PC-3 (cell line): Measurements from ENCODE around the gene FTL. TPM values are rescaled to one million over a fixed set of nuclear protein-coding genes. Genes with fewer than 3 reads are reported as not detected.
A peak's percentile ranks its signal among the peaks of the same experiment; 100 is the strongest.

ENCODE experiments used
- ATAC-seq: fragments of 200-7000 bp; cut with Tn5 transposase; 2 replicates; pipeline ENCODE4 v1.9.1; 2020; ENCODE audit warnings: mild to moderate bottlenecking, moderate library complexity
- BruUV-seq: library from RNA; stranded (reverse); fragments of 400-500 nt; replicated peaks from 2 replicates; lab custom pipeline; 2021; lab: Mats Ljungman, UMichigan
- CTCF ChIA-PET: fragments of 300-600 bp; sonication (Branson Sonifier 250); formaldehyde crosslinking; loops from one replicate; lab custom pipeline; 2022; ENCODE audit warnings: antibody characterized with exemption; lab: Charles Lee
- POLR2A ChIA-PET: fragments of 300-600 bp; sonication (Branson Sonifier 250); formaldehyde crosslinking; loops from one replicate; lab custom pipeline; 2022; ENCODE audit warnings: antibody characterized with exemption; ENCODE audit not compliant: unreplicated experiment; lab: Charles Lee
- DNase-seq: peaks from one replicate; pipeline ENCODE4 v3.0.0-alpha.2; 2015
- H2AFZ ChIP-seq: fragments of 300-600 bp; sonication (generic); 2 replicates; pipeline ENCODE4 v1.6.0; 2016; ENCODE audit warnings: antibody characterized with exemption, low read length
- H3F3A ChIP-seq: fragments of 300-600 bp; sonication (generic); one replicate; pipeline ENCODE4 v1.6.0; 2017; ENCODE audit warnings: antibody characterized with exemption, low read length, control low read depth, mild to moderate bottlenecking; ENCODE audit not compliant: unreplicated experiment
- H3K27ac ChIP-seq: fragments of 300-600 bp; sonication (generic); 2 replicates; pipeline ENCODE4 v1.5.1; 2016; ENCODE audit warnings: mild to moderate bottlenecking, low read length
- H3K27me3 ChIP-seq: fragments of 300-600 bp; sonication (generic); 2 replicates; pipeline ENCODE4 v1.6.1; 2016; ENCODE audit warnings: low read length, mixed read lengths
- H3K36me3 ChIP-seq: fragments of 300-600 bp; sonication (generic); 2 replicates; pipeline ENCODE4 v1.6.1; 2016; ENCODE audit warnings: low read depth, mixed run types, low read length, mixed read lengths
- H3K4me1 ChIP-seq: fragments of 300-600 bp; sonication (generic); 2 replicates; pipeline ENCODE4 v1.5.1; 2016; ENCODE audit warnings: low read length; ENCODE audit not compliant: insufficient read depth
- H3K4me2 ChIP-seq: fragments of 300-600 bp; sonication (generic); 2 replicates; pipeline ENCODE4 v1.6.0; 2016; ENCODE audit warnings: low read length
- H3K4me3 ChIP-seq: fragments of 300-600 bp; sonication (generic); 2 replicates; pipeline ENCODE4 v1.5.1; 2016; ENCODE audit warnings: mild to moderate bottlenecking, low read length, mixed read lengths
- H3K79me2 ChIP-seq: fragments of 300-600 bp; sonication (generic); 2 replicates; pipeline ENCODE4 v1.6.1; 2017; ENCODE audit warnings: low read length, mixed read lengths
- H3K9ac ChIP-seq: fragments of 300-600 bp; sonication (generic); 2 replicates; pipeline ENCODE4 v1.6.0; 2016; ENCODE audit warnings: mild to moderate bottlenecking, low read length
- H3K9me2 ChIP-seq: fragments of 300-600 bp; sonication (generic); replicated peaks from 2 replicates; pipeline ENCODE4 v1.6.1; 2016; ENCODE audit warnings: mixed run types, low read length, mixed read lengths
- H3K9me3 ChIP-seq: fragments of 300-600 bp; sonication (generic); 2 replicates; pipeline ENCODE4 v1.6.1; 2016; ENCODE audit warnings: low read length, mixed read lengths
- H4K20me1 ChIP-seq: fragments of 300-600 bp; sonication (generic); 2 replicates; pipeline ENCODE4 v1.6.1; 2016; ENCODE audit warnings: low read length, mixed read lengths
- EZH2 ChIP-seq: fragments of 300-600 bp; sonication (generic); IDR thresholded peaks from one replicate; pipeline ENCODE4 v1.6.1; 2017; ENCODE audit warnings: antibody characterized with exemption, mild to moderate bottlenecking, low read length; ENCODE audit not compliant: unreplicated experiment
- EZH2phosphoT487 ChIP-seq: fragments of 300-600 bp; sonication (generic); IDR thresholded peaks from 2 replicates; pipeline ENCODE4 v1.6.1; 2018; ENCODE audit warnings: mild to moderate bottlenecking, antibody characterized with exemption, low read length, borderline replicate concordance
- intact Hi-C: fragments of 100-400 bp; cut with micrococcal nuclease; formaldehyde crosslinking; loops from 2 replicates; pipeline ENCODE4 v1.9.0; 2023
- total RNA-seq: library from RNA; depleted of rRNA; stranded (reverse); fragments of >200 nt; gene quantifications from 2 replicates; pipeline ENCODE4 v1.2.3, GENCODE V29; 2014
- TF ChIP-seq, protein P1 (sequence below): fragments of 300-600 bp; sonication (generic); conservative IDR thresholded peaks from 2 replicates; pipeline ENCODE4 v1.5.1; 2017; ENCODE audit warnings: antibody characterized with exemption, low read depth, mild to moderate bottlenecking, low read length

The FTL gene
- total RNA-seq, 1 experiment from 2014 or later: 1,109 TPM

DNA sequence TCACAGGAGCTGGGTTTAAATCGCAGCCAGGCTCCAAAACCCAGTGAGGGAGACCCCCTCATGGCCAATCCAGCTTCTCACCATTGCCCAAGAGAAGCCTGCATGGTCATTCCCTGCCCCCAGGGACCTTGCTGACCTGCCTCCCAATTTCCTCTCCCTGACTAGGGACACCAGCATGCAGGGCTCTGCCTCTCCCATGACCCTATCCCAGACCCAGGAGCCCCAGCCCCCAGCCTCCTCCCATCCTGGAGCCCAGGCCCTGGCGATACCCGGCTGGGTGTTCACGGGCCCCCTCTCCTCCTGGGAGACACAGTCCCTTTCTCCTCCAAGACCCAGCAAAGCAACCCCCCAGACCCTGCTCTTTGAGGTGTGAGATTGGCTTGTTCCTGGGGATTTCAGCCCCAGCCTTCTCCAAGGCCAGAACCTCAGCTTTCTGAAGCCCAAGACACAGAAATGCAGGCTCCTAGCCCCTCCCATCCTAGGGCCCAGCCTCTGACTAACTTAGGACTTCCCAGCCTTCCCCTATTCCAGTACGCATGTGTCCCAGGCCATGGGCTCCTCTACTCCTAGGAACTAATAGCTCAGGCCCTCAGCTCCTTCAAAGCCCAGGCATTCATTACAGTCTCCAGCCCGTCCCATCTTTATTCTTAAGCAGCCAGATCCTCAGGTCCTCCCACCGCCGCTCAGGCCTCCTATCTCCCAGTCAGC is 26.9 kb downstream of the FTL start:
- BruUV-seq: no TSS peak
- TF ChIP-seq EZH2phosphoT487: no peak
- TF ChIP-seq, protein P1, sequence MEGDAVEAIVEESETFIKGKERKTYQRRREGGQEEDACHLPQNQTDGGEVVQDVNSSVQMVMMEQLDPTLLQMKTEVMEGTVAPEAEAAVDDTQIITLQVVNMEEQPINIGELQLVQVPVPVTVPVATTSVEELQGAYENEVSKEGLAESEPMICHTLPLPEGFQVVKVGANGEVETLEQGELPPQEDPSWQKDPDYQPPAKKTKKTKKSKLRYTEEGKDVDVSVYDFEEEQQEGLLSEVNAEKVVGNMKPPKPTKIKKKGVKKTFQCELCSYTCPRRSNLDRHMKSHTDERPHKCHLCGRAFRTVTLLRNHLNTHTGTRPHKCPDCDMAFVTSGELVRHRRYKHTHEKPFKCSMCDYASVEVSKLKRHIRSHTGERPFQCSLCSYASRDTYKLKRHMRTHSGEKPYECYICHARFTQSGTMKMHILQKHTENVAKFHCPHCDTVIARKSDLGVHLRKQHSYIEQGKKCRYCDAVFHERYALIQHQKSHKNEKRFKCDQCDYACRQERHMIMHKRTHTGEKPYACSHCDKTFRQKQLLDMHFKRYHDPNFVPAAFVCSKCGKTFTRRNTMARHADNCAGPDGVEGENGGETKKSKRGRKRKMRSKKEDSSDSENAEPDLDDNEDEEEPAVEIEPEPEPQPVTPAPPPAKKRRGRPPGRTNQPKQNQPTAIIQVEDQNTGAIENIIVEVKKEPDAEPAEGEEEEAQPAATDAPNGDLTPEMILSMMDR: no peak
- no peak for TF ChIP-seq EZH2
- intact Hi-C loops: loop anchor here (10.0 kb wide), 1 partner anchor 83 kb away; the partner anchor contains the start of gene KCNA7
- H3F3A ChIP-seq: no peaks in the 10 kb centered on the region
- H2AFZ ChIP-seq: peak overlapping the region; percentile 73; the same call in 1 of the 2 replicates
- H3K36me3 ChIP-seq: no peaks in the 10 kb centered on the region; the same call in 1 of the 2 replicates
- no peaks in the 10 kb centered on the region for H4K20me1 ChIP-seq
- peak overlapping the region; percentile 98 for H3K4me2 ChIP-seq
- peak overlapping the region; percentile 36; the same call in 1 of the 2 replicates for H3K27ac ChIP-seq
- no peaks in the 10 kb centered on the region for H3K9me3 ChIP-seq
- peaks cover 64% of the 10 kb centered on the region for H3K79me2 ChIP-seq
- H3K4me1 ChIP-seq: peaks cover 6% of the 10 kb centered on the region; the same call in 1 of the 2 replicates
- ChIA-PET POLR2A (interaction anchor here (0.6 kb wide), 2 partner anchors 159 to 166 kb away, joined by 3 read pairs; partner anchors contain the start of gene TRPM4), CTCF (no interaction called here)
- no peaks in the 10 kb centered on the region for H3K9me2 ChIP-seq
- ATAC-seq (peak; percentile 54), DNase-seq (peak; percentile 66)
- H3K9ac ChIP-seq: peak overlapping the region; percentile 89
- H3K4me3 ChIP-seq: peak overlapping the region; percentile 93
- H3K27me3 ChIP-seq: no peaks in the 10 kb centered on the region

- peaks cover 71% of the 10 kb centered on the region for H3K79me2 ChIP-seq
- no peak for DNase-seq
- no peaks in the 10 kb centered on the region for H3F3A ChIP-seq
- no peaks in the 10 kb centered on the region for H3K36me3 ChIP-seq
- no peak for ATAC-seq
- H3K4me1 ChIP-seq: peaks cover 6% of the 10 kb centered on the region; the same call in 1 of the 2 replicates
- POLR2A ChIA-PET: interaction anchor here (0.5 to 0.9 kb wide), 7 partner anchors 9 to 370 kb away, joined by 3 to 7 read pairs (median 4); partner anchors contain the start of genes BAX and CGB7
- H3K9me2 ChIP-seq: no peaks in the 10 kb centered on the region
- H3K9me3 ChIP-seq: no peaks in the 10 kb centered on the region
- TSS peak; percentile 88 for BruUV-seq
- TF ChIP-seq, protein P1: no peak
- H4K20me1 ChIP-seq: 0 out of 2 replicates have a peak, but pooled peaks cover 2% of the 10 kb centered on the region
- peak overlapping the region; percentile 93 for H3K4me3 ChIP-seq
- peak overlapping the region; percentile 89 for H3K9ac ChIP-seq
- peak overlapping the region; percentile 73; the same call in 1 of the 2 replicates for H2AFZ ChIP-seq
- H3K4me2 ChIP-seq: peak overlapping the region; percentile 98
- peak overlapping the region; percentile 36; the same call in 1 of the 2 replicates for H3K27ac ChIP-seq
- no peaks in the 10 kb centered on the region for H3K27me3 ChIP-seq
- CTCF ChIA-PET: interaction anchor here (1.0 to 1.3 kb wide), 5 partner anchors 14 to 163 kb away, joined by 3 to 7 read pairs (median 3); partner anchors contain the start of gene HRC
- intact Hi-C loops: loop anchor here (10.0 kb wide), 1 partner anchor 82 kb away; the partner anchor contains the start of gene KCNA7
These were observed 27.6 kb downstream of the FTL start for GRCh38 chr19:48992581-48993174.
